ENCODE measurements around the gene USP32. TPM values are rescaled to one million over a fixed set of nuclear protein-coding genes. Genes with fewer than 3 reads are reported as not detected.
"Not testable (repeated sequence)": the region's sequence is repeated elsewhere in the genome, so short reads cannot be mapped to it uniquely, and the experiment has no call there.

The USP32 gene
- total and polyA plus RNA-seq, 2 donors = 18.2 to 63.7 TPM

DNA sequence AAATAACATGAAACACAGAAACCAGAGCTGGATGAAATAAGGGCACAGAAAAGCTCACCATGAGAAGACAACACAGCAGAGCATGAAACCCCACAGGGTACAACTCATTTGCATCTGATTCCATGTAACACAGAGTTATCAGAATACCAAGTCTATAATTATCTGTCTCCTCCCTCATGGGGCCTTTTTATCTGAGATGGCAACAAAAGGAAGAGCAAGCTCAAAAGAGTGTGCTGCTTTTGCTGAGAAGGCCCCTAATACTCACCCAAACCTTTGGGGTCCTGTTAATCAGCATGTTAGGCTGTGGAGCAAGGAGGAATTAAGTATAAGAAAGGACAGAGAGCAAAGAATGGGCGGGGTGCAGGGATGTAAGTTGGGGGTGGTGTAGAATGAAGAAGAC lies 205.6 kb downstream of the USP32 start:
- H3K36me3 ChIP-seq (ENCODE audit: insufficient read depth); DNase-seq (ENCODE audit: extremely low spot score); H3K4me1 ChIP-seq (ENCODE audit: insufficient read depth); H3K4me3 ChIP-seq (ENCODE audit: low read depth, low read length); H3K27ac ChIP-seq (ENCODE audit: low read depth): not testable (repeated sequence)
- 89% methylated on average over 1 of the region's 1 CpG for WGBS

- WGBS = 76% methylated on average over 1 of the region's 1 CpG
- not testable (repeated sequence) for H3K36me3 ChIP-seq (ENCODE audit: insufficient read depth); DNase-seq (ENCODE audit: extremely low spot score); H3K27ac ChIP-seq (ENCODE audit: low read depth); H3K4me3 ChIP-seq (ENCODE audit: low read depth, low read length); H3K4me1 ChIP-seq (ENCODE audit: insufficient read depth)
Observed at GRCh38 chr17:60180380-60180779, 211.6 kb downstream of the USP32 start.

GRCh38 chr17:60178180-60178579 lies 213.8 kb downstream of the USP32 start:
- not testable (repeated sequence) for H3K36me3 ChIP-seq (ENCODE audit: insufficient read depth)
- WGBS = 86% methylated on average over 2 of the region's 2 CpGs

DNA sequence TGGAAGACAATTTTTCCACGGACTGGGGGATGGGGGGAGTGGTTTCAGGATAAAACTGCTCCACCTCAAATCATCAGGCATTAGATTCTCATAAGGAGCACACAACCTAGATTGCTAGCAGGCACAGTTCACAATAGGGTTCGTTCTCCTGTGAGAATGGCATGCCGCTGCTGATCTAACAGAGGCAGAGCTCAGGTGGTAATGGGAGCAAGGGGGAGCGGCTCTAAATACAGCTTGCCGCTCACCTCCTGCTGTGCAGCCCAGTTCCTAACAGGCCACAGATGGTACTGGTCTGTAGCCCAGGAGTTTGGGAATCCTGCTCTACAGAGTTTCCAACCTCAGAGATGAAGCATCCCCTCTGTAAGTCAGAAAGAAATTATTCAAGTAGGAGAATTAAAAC lies 215.2 kb downstream of the USP32 start:
- H3K36me3 ChIP-seq (ENCODE audit: insufficient read depth) = not testable (repeated sequence)
- 92% methylated on average over 5 of the region's 5 CpGs for WGBS

More at GRCh38 chr17:60178180-60178579, 213.8 kb downstream of the USP32 start:
- not testable (repeated sequence) for H3K27ac ChIP-seq (ENCODE audit: low read depth); H3K4me3 ChIP-seq (ENCODE audit: low read depth, low read length); H3K4me1 ChIP-seq (ENCODE audit: insufficient read depth); DNase-seq (ENCODE audit: extremely low spot score)

DNA sequence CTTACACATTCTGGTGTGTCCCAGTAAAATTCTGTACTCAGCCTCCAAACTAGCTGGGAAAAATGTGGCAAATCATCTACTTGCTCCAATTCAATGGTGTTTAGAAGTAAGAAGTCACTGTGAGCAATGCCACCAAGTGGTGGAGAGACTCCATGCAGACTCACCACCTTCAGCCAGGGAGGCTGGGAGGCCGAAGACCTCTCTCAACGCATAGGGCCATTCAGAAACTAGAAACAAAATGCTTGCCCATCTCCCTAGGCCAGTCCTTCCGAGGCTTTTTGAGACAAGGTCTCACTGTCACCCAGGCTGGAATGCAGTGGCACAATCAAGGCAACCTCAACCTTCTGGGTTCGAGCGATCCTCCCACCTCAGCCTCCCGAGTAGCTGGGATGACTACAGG lies 217.2 kb downstream of the USP32 start:
- WGBS = 95% methylated on average over 6 of the region's 6 CpGs
- not testable (repeated sequence) for H3K4me1 ChIP-seq (ENCODE audit: insufficient read depth); H3K27ac ChIP-seq (ENCODE audit: low read depth); H3K4me3 ChIP-seq (ENCODE audit: low read depth, low read length); DNase-seq (ENCODE audit: extremely low spot score); H3K36me3 ChIP-seq (ENCODE audit: insufficient read depth)

More for the DNA sequence above, 215.2 kb downstream of the USP32 start:
- not testable (repeated sequence) for H3K4me3 ChIP-seq (ENCODE audit: low read depth, low read length); DNase-seq (ENCODE audit: extremely low spot score); H3K27ac ChIP-seq (ENCODE audit: low read depth); H3K4me1 ChIP-seq (ENCODE audit: insufficient read depth)

DNA sequence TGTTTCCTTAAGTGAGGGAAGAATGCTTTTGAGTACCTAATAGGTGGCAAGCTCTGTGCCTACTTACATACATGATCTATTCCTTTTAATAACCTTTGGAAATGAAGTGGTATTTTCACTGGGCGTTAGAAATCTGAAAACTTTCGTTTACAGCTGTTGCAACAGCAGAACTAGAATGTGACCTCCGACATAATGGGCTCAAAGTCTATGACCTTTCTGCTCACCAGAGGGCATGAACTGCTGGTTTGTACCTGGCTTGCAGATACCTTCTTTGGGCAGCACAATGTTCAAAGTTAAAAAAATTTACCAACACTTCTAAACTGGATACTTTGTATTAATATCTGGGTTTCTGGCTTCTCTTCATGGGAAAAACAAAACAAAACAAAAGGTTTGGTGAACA lies 217.9 kb downstream of the USP32 start:
- no peak for DNase-seq (ENCODE audit: extremely low spot score)

GRCh38 chr17:60173304-60173819 lies 218.6 kb downstream of the USP32 start:
- Histone ChIP-seq H3K27ac (ENCODE audit: low read depth) (no peak overlapping the region), H3K4me1 (ENCODE audit: insufficient read depth) (no peaks in the 10 kb centered on the region), H3K4me3 (ENCODE audit: low read depth, low read length) (no peak overlapping the region), H3K36me3 (ENCODE audit: insufficient read depth) (no peaks in the 10 kb centered on the region)
- DNase-seq (ENCODE audit: extremely low spot score) = no peak
- 49% methylated on average over 2 of the region's 2 CpGs for WGBS

More for the DNA sequence above, 217.9 kb downstream of the USP32 start:
- 76% methylated on average over 3 of the region's 3 CpGs for WGBS
- Histone ChIP-seq H3K36me3 (ENCODE audit: insufficient read depth) (no peaks in the 10 kb centered on the region), H3K27ac (ENCODE audit: low read depth) (no peak overlapping the region), H3K4me1 (ENCODE audit: insufficient read depth) (no peaks in the 10 kb centered on the region), H3K4me3 (ENCODE audit: low read depth, low read length) (no peak overlapping the region)

DNA sequence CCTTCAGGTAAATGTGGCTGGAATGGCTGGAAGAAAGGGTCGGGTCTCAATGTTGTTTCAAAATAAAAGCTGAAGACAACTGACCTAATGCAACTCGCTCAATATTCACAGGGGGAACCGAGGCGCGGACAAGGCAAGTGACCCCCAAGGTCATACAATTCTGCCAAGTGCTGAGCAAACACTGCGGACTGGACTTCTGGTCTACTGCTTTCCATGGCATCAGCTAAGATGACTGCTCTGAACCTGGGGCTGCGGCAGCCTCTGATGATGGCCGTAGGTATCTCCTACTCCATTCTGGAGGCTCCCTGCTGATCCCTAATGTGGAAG lies 220.2 kb downstream of the USP32 start:
- no peaks in the 10 kb centered on the region for H3K4me1 ChIP-seq (ENCODE audit: insufficient read depth)
- no peak for DNase-seq (ENCODE audit: extremely low spot score)
- H3K27ac ChIP-seq (ENCODE audit: low read depth) = no peak overlapping the region
- H3K4me3 ChIP-seq (ENCODE audit: low read depth, low read length) = no peak overlapping the region
- no peaks in the 10 kb centered on the region for H3K36me3 ChIP-seq (ENCODE audit: insufficient read depth)
- WGBS = 92% methylated on average over 8 of the region's 8 CpGs

DNA sequence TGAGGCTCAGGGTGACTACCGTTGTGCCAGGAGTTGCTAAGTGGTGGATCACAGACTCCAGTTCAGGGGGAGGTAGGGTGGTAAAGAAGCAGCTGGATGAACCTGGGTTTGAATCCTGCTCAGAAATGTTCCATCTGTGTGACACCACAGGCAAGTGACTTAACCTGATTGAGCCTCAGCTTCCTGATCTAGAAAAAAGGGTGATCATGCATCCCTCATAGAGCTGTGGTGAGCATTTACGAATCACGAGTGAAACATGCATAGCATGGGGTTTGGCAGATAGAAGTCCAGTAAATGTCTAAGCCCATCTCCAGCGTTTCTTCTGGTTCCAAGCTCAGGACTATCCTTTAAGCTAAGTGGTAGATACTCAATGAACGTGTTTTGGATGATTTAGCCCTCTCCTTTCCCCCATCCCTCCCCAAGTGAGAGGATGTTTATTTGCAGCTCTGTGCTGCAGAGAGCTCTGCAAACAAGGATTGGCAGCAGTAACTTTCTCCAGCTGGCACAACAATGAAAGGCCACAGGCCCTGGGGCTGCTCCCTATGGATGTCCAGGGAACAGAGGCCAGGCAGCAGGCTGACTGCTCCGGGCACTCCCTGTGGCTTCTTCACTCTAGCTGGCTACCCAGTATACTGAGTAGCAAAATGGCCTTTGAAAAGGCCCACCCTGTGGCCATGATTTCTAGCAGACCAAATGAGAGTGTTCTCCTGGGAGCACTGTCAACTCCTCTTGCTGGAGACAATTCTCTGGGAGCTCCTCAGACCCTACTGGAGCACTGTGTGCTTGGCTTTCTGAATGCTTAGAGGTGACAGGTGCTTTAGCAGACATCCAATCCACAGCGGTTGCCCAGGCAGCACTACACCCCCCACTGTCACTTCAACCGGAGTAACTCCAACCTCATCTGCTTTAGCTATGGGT lies 220.8 kb downstream of the USP32 start:
- no peak overlapping the region for H3K4me3 ChIP-seq (ENCODE audit: low read depth, low read length)
- no peak for DNase-seq (ENCODE audit: extremely low spot score)
- WGBS = 69% methylated on average over 8 of the region's 8 CpGs
- no peak overlapping the region for H3K27ac ChIP-seq (ENCODE audit: low read depth)
- no peaks in the 10 kb centered on the region for H3K4me1 ChIP-seq (ENCODE audit: insufficient read depth)
- H3K36me3 ChIP-seq (ENCODE audit: insufficient read depth) = no peaks in the 10 kb centered on the region

DNA sequence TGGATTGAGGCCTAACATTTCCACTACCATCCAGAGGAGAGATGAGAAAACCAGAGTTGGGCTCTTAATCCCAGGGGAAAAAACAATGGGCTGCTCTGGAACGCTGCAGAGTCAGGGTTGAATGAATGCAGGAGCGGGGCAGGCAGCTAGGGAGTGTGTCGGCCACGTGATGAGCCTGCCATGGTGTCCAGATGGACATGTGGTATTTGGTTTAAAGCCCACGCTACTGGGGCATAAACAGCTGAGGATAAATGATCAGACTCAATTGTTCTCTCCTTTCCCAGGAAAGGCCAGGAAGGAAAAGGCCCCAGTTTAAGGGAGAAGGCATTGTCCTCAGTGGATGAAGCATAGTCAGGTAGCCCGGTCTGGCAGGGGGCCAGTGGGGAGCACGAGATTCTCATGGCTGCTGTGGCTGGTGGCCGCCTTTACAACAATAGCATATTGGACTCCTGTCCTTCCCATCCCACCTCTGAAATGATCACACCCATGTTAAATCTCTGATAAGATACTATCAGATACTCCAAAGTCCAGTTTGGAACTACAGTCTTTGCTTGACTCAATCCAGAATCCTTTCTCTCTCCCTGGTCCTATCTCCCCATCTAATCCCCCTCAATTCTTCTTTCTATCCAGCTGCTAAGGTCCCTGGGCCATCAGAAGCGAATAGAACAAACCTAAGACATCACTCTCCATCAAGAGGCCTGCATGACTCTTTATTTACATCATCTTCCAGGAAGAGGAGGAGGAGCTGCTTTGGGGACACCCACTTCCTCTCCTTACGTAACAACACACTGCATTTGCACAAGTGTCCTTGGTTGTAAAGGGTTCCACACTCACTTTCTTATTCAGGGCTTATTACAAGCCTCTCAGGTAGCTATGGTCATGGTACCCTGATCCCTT lies 221.8 kb downstream of the USP32 start:
- Histone ChIP-seq H3K4me3 (ENCODE audit: low read depth, low read length) (no peak overlapping the region), H3K27ac (ENCODE audit: low read depth) (no peak overlapping the region), H3K36me3 (ENCODE audit: insufficient read depth) (no peaks in the 10 kb centered on the region), H3K4me1 (ENCODE audit: insufficient read depth) (no peaks in the 10 kb centered on the region)
- 66% methylated on average over 10 of the region's 10 CpGs for WGBS
- DNase-seq (ENCODE audit: extremely low spot score) = no peak

GRCh38 chr17:60168654-60169053 lies 223.3 kb downstream of the USP32 start:
- DNase-seq (ENCODE audit: extremely low spot score) = no peak
- Histone ChIP-seq H3K4me3 (ENCODE audit: low read depth, low read length) (no peak overlapping the region), H3K36me3 (ENCODE audit: insufficient read depth) (no peaks in the 10 kb centered on the region), H3K4me1 (ENCODE audit: insufficient read depth) (no peaks in the 10 kb centered on the region), H3K27ac (ENCODE audit: low read depth) (no peak overlapping the region)
- 56% methylated on average over 7 of the region's 7 CpGs for WGBS

DNA sequence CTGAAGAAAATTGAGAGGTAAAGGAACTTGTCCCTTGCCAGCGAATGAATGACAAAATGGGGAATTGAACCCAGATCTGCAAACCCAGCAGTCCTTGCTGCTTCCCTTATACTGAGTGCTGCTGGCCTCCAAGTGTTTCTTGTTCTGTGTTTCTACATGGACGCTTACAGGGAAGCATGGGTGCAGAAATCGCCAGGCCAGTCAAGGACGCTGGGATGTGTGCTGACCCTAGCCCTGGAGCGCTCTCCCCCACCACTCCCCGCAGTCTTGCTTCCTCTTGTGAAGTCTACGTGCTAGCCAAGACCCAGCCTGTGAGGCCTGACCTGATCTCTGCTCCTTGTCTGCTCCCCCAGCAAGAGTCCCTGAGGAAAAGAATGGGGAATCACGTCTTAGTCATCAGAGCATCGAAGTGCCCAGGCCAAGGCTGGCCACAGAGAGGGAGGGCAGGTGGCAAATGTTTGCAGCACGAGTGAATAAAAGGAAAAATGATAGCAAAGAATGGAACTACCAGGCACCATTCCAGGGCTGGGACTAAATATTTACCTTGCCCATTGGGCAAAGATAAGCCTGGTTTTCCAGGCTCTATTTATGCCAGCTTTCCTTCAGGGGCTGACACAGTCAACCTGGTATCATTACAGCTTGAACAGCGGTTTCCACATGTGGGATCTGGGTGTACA lies 224.7 kb downstream of the USP32 start:
- no peaks in the 10 kb centered on the region for H3K36me3 ChIP-seq (ENCODE audit: insufficient read depth)
- 59% methylated on average over 11 of the region's 11 CpGs for WGBS
- no peaks in the 10 kb centered on the region for H3K4me1 ChIP-seq (ENCODE audit: insufficient read depth)
- H3K4me3 ChIP-seq (ENCODE audit: low read depth, low read length) = no peak overlapping the region
- DNase-seq (ENCODE audit: extremely low spot score) = no peak
- no peak overlapping the region for H3K27ac ChIP-seq (ENCODE audit: low read depth)

- no peak for DNase-seq (ENCODE audit: extremely low spot score)
- Histone ChIP-seq H3K4me3 (ENCODE audit: low read depth, low read length) (no peak overlapping the region), H3K36me3 (ENCODE audit: insufficient read depth) (no peaks in the 10 kb centered on the region), H3K4me1 (ENCODE audit: insufficient read depth) (no peaks in the 10 kb centered on the region), H3K27ac (ENCODE audit: low read depth) (no peak overlapping the region)
- WGBS = 67% methylated on average over 5 of the region's 5 CpGs
Observed at GRCh38 chr17:60165971-60166370, 226.0 kb downstream of the USP32 start.
